Liver (tissue), 3 donors: ENCODE data around the gene PLEKHO2.

Experiments used
- CTCF ChIP-seq: fragments of 150-350 bp; IDR thresholded peaks from 2 replicates; pipeline ENCODE4 v1.5.1; 2017; ENCODE audit warnings: improper control_type of control experiment, low read depth, low read length; ENCODE audit not compliant: missing input control
- EGR1 ChIP-seq, 2 donors: IDR thresholded peaks; 2 replicates each; pipeline ENCODE4 v1.6.1; 2016 to 2018; ENCODE audit warnings: antibody characterized with exemption in 2 of 2, low read depth in 2 of 2
- HNF4G ChIP-seq: IDR thresholded peaks from 2 replicates; pipeline ENCODE4 v1.6.1; 2016; ENCODE audit warnings: antibody characterized with exemption
- MAX ChIP-seq: IDR thresholded peaks from 2 replicates; pipeline ENCODE4 v1.6.1; 2016; ENCODE audit warnings: antibody characterized with exemption
- NR2F2 ChIP-seq: IDR thresholded peaks from 2 replicates; pipeline ENCODE4 v1.6.1; 2016; ENCODE audit warnings: antibody characterized with exemption
- REST ChIP-seq: IDR thresholded peaks from 2 replicates; pipeline ENCODE4 v1.6.1; 2016; ENCODE audit warnings: antibody characterized with exemption, mild to moderate bottlenecking
- TAF1 ChIP-seq: conservative IDR thresholded peaks from 2 replicates; pipeline ENCODE4 v1.6.1; 2016; ENCODE audit warnings: antibody characterized with exemption, mild to moderate bottlenecking
- YY1 ChIP-seq: IDR thresholded peaks from 2 replicates; pipeline ENCODE4 v1.6.1; 2016; ENCODE audit warnings: antibody characterized with exemption, mild to moderate bottlenecking
- donor health status: healthy.
- donor health status: healthy.

GRCh38 chr15:64842096-64842939, 603 bp downstream of the PLEKHO2 start:
- TF ChIP-seq MAX: no peak
- TF ChIP-seq CTCF: no peak
- no peak for TF ChIP-seq REST
- TF ChIP-seq EGR1 (IDR thresholded peaks at IDR 0.05; ENCODE audit: low read depth in 2 of 2): no peak
- no peak for TF ChIP-seq NR2F2
- TF ChIP-seq YY1: no peak
- TF ChIP-seq HNF4G: no peak
- TF ChIP-seq TAF1: no peak
